ENCODE measurements around the gene ABCD3.
"Not testable (repeated sequence)": the region's sequence is repeated elsewhere in the genome, so short reads cannot be mapped to it uniquely, and the experiment has no call there.

Gene ABCD3

GRCh38 chr1:94416901-94417727, 1.1 kb upstream of the ABCD3 start:
- DNase-seq (ENCODE audit: low read depth): no peak

GRCh38 chr1:94417728-94417977, 536 bp upstream of the ABCD3 start:
- DNase-seq (ENCODE audit: low read depth): no peak

GRCh38 chr1:94418664-94419655, 771 bp downstream of the ABCD3 start:
- no peak for DNase-seq (ENCODE audit: low read depth)

GRCh38 chr1:94422115-94422820, 4.1 kb downstream of the ABCD3 start:
- DNase-seq (ENCODE audit: low read depth): no peak

- no peak for DNase-seq (ENCODE audit: low read depth)
These were observed 7.8 kb downstream of the ABCD3 start for GRCh38 chr1:94425821-94426484.

- DNase-seq (ENCODE audit: low read depth): not testable (repeated sequence)
These were observed 8.3 kb downstream of the ABCD3 start for GRCh38 chr1:94426485-94426870.

- no peak for DNase-seq (ENCODE audit: low read depth)
These were observed 10.3 kb downstream of the ABCD3 start for GRCh38 chr1:94428441-94428840.

GRCh38 chr1:94428927-94429528, 10.8 kb downstream of the ABCD3 start:
- not testable (repeated sequence) for DNase-seq (ENCODE audit: low read depth)

GRCh38 chr1:94430066-94430465, 11.9 kb downstream of the ABCD3 start:
- not testable (repeated sequence) for DNase-seq (ENCODE audit: low read depth)

GRCh38 chr1:94433866-94434265, 15.7 kb downstream of the ABCD3 start:
- DNase-seq (ENCODE audit: low read depth): no peak

- DNase-seq (ENCODE audit: low read depth): no peak
These were observed 16.3 kb downstream of the ABCD3 start for GRCh38 chr1:94434365-94435045.

GRCh38 chr1:94438692-94439276, 20.6 kb downstream of the ABCD3 start:
- no peak for DNase-seq (ENCODE audit: low read depth)

GRCh38 chr1:94440088-94440487, 21.9 kb downstream of the ABCD3 start:
- DNase-seq (ENCODE audit: low read depth): no peak

GRCh38 chr1:94443067-94443466, 24.9 kb downstream of the ABCD3 start:
- DNase-seq (ENCODE audit: low read depth): not testable (repeated sequence)

GRCh38 chr1:94444819-94445218, 26.6 kb downstream of the ABCD3 start:
- DNase-seq (ENCODE audit: low read depth): not testable (repeated sequence)

- DNase-seq (ENCODE audit: low read depth): not testable (repeated sequence)
These were observed 27.5 kb downstream of the ABCD3 start for GRCh38 chr1:94445733-94446132.

GRCh38 chr1:94446177-94446576, 28.0 kb downstream of the ABCD3 start:
- not testable (repeated sequence) for DNase-seq (ENCODE audit: low read depth)

- DNase-seq (ENCODE audit: low read depth): not testable (repeated sequence)
These were observed 30.6 kb downstream of the ABCD3 start for GRCh38 chr1:94448741-94449140.

- no peak for DNase-seq (ENCODE audit: low read depth)
These were observed 38.5 kb downstream of the ABCD3 start for GRCh38 chr1:94456736-94457135.

GRCh38 chr1:94462606-94463005, 44.4 kb downstream of the ABCD3 start:
- DNase-seq (ENCODE audit: low read depth): no peak

Data from T follicular helper cell (primary cell).